GM13977 (cell line): ENCODE results near the gene DTYMK.

Experiments
- DNase-seq: peaks from one replicate; pipeline ENCODE4 v3.0.0; 2012; ENCODE audit warnings: low spot score
- in situ Hi-C: fragments of 300-500 bp; cut with MboI; formaldehyde crosslinking; loops from one replicate; pipeline ENCODE4 v1.12.0; 2022; ENCODE audit warnings: low sequenced_read_pairs, low pct_unique_long_range_greater_than_20kb, mixed read lengths, inconsistent platforms; ENCODE audit not compliant: unreplicated experiment
- TF ChIP-seq, protein P1 (sequence below): IDR thresholded peaks from 2 replicates; pipeline ENCODE4 v1.5.1; 2012; ENCODE audit warnings: mild to moderate bottlenecking, control low read depth; ENCODE audit not compliant: insufficient read depth; ENCODE audit errors: extremely low read depth, missing control alignments

The DTYMK gene

GRCh38 chr2:241654551-241654950 is 32.1 kb downstream of the DTYMK start:
- in situ Hi-C loops: no loop called here
- DNase-seq: no peak
- TF ChIP-seq, protein P1, sequence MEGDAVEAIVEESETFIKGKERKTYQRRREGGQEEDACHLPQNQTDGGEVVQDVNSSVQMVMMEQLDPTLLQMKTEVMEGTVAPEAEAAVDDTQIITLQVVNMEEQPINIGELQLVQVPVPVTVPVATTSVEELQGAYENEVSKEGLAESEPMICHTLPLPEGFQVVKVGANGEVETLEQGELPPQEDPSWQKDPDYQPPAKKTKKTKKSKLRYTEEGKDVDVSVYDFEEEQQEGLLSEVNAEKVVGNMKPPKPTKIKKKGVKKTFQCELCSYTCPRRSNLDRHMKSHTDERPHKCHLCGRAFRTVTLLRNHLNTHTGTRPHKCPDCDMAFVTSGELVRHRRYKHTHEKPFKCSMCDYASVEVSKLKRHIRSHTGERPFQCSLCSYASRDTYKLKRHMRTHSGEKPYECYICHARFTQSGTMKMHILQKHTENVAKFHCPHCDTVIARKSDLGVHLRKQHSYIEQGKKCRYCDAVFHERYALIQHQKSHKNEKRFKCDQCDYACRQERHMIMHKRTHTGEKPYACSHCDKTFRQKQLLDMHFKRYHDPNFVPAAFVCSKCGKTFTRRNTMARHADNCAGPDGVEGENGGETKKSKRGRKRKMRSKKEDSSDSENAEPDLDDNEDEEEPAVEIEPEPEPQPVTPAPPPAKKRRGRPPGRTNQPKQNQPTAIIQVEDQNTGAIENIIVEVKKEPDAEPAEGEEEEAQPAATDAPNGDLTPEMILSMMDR: no peak

- TF ChIP-seq, protein P1: no peak
- DNase-seq: no peak
- in situ Hi-C loops: no loop called here
Observed at GRCh38 chr2:241653210-241653750, 33.3 kb downstream of the DTYMK start.

GRCh38 chr2:241652722-241653121 is 33.9 kb downstream of the DTYMK start:
- in situ Hi-C loops: no loop called here
- no peak for DNase-seq
- TF ChIP-seq, protein P1: no peak

GRCh38 chr2:241652142-241652541 is 34.5 kb downstream of the DTYMK start:
- TF ChIP-seq, protein P1: no peak
- in situ Hi-C loops: no loop called here
- no peak for DNase-seq

DNA sequence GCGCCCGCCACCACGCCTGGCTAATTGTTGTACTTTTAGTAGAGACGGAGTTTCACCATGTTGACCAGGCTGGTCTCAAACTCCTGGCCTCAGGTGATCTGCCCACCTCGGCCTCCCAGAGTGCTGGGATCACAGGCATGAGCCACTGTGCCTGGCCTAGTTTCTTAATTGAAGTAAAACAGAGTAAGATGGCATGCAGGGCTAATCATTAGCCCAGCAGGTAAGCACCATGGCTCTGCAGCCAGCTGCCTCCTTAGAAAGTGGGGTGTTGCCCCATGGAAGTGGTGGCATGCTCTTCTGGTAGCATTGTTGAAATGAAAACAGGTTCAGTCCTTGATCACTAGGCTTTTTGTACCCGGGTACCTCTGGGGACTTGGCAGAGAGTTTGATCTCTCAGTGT is 36.7 kb downstream of the DTYMK start:
- DNase-seq: no peak
- TF ChIP-seq, protein P1: no peak
- in situ Hi-C loops: no loop called here

DNA sequence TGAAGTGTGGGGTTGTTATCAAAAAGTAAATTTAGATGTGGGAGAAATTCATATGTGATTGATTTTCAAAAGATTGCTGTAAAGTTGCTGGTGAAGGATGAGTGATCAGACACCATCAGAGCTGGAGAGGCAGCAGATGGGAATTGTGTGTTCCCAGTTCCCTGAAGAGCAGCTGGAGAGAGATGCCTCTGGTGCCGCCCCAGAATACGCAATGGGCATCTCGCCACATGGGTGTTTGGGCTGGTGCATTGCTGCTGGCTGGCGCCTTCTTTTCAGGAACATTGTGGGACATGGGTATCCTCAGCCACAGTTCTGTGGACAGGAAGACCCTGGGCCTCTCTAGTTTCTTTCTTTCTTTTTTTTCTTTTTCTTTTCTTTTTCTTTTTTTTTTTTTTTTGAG is 37.2 kb downstream of the DTYMK start:
- in situ Hi-C loops: no loop called here
- no peak for DNase-seq
- TF ChIP-seq, protein P1: no peak

DNA sequence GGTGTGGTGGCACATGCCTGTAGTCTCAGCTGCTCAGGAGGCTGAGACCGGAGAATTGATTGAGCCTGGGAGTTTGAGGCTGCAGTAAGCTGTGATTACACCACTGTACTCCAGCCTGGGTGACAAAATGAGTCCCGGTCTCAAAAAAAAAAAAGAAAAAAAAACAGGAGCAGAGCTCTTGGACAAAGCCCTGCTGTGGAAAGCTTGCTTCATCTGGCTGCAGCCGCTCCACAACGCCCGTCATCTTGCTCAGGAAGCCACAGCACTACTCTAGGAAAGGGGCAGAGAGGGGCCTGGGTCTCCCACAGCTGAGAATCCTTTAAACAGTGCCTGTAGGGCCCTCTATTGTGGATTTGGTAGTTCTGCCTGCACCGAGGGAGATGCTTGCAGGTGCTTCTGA is 38.2 kb downstream of the DTYMK start:
- TF ChIP-seq, protein P1: no peak
- in situ Hi-C loops: no loop called here
- no peak for DNase-seq
